ENCODE data around the gene MRPS5.

The MRPS5 gene

DNA sequence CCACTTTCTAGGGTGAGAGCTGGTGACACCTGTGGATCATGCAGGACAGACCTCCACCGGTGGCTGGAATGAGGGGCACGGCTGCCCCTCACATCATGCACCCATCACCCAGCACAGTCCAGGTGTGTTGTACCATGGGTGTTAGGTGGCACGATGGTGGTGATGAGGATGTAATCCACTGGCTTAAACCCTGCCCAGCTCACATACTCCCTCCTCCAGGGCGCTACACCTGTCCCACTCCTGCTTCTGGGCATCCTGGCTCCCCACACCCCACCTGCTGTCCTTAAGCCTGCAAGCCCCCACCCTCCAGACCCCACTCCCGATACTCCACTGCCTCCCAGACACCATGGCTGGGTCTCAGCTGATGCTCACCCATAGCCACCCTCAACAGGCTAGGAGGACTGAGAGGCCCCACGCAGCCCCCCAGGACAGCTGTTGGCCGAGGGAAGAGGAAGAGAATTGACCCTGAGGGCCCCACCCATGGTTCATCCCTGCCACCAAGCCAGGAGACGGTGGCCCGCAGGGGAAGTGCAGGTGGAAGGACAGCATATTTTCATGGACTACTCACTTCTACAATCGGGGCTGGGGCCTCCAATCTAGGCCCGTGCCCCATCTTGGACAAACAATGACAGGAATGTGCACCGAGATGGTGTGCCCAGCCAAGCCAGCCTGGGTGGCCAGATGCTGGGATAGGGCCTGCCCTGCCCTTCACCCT is 61.8 kb downstream of the MRPS5 start:
- no peak for DNase-seq

- DNase-seq, result no peak
These were observed 62.5 kb downstream of the MRPS5 start for GRCh38 chr2:95058989-95059641.

- DNase-seq, result no peak
These were observed 63.1 kb downstream of the MRPS5 start for GRCh38 chr2:95058466-95058988.

GRCh38 chr2:95057535-95058370 is 63.9 kb downstream of the MRPS5 start:
- DNase-seq, result no peak

DNA sequence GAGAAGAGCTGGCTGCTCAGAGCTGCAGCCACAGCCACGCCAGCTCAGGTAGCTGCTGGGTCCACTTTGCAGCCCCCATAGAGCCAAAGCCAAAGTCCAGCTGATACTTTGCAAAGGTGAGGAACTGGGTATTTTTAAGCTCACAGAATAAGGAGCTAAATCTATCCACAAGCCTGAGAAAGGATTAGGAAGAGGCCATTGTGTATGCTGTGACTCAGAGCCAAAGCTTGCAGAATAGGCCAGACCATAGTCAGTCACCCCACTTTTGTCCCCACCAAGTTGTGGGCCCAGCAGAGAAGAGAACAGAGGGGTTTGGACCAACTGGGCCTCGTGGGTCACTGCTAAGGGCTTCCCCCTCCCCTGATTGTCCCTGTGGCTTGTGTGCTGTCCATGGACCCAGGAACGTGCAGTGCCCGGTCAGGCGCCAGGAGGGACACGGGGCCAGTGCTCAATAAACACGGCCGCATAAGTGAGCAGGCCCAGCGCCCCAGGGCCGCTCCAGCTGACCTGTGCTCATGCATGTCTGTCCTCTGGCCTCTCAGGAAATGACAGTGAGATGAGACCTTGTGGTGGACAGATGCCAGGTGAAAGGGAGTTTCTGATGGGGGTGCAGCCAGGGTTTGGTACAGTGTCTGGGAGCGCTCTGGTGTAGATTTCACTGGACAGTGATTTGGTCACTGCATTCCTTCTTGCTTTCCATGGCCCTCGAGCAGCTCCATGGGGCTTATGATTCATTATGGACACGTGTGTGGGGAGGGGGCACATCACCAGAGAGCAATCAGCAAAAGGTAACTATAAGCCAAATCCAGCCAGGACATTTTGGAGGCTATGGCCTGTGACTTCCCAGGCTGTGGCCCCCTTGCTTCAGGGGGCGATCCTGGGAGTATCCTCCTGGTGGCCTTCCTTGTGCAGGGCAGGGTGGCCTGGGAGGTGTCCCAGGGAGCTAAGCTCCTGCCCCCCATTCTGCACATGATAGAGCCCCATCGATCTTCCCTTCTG is 64.8 kb downstream of the MRPS5 start:
- DNase-seq, result no peak

DNA sequence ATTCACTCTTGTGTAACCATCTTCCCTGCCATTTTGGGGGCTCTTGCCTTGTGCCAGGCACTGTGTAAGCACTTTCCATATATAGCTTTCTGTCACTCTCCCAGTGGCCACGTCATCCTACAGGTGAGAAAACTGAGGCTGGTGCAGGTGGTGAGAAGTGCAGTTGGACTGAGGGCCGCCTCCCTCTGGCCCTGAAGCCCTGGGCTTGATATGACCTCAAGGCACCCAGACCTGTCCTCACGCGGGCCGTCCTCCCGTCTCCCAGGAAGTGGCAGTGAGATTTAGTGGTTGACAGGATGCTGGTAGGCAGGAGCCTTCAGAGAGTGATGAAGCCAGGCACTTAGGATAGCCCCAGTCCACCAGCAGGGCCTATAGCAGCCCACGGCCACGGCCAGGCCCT is 65.6 kb downstream of the MRPS5 start:
- DNase-seq, result no peak

DNA sequence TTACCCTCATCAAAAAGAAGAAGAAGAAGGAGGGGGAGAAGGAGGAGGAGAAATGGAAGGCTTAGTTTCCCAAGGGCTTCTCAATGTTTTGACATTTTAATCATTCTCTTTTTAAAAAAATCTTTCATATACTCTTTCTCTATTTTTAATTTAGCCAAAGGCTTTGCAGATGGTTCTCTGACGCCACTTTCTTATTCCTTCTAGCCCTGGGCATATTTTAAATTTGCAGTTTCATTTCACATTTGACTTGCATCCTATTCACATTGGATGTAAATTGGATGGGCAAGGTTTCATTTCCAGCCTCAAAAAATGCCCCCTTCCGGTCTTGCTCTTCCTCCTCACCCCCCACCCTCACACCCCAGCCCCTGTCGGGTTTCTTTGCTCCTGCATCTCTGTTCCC is 66.3 kb downstream of the MRPS5 start:
- DNase-seq, result no peak

DNA sequence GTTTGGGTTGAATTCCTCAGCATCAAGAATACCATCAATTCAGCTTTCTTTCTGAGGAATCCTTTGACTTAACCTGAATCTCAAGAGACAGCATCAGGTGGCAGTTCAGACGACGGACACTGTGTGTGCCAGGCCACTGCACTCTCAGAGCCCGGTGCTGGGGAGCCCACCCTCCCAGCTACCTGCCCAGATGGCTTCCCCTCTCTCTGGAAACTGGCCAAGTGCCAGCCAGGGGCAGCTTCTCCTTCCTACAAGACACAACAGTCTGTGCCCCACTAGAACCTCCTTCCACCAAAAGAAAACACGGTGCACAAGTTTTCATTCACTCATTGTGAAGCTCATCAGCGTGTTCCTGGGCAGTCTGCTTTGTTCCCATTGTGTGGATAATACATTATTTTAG is 67.6 kb downstream of the MRPS5 start:
- DNase-seq, result no peak

DNA sequence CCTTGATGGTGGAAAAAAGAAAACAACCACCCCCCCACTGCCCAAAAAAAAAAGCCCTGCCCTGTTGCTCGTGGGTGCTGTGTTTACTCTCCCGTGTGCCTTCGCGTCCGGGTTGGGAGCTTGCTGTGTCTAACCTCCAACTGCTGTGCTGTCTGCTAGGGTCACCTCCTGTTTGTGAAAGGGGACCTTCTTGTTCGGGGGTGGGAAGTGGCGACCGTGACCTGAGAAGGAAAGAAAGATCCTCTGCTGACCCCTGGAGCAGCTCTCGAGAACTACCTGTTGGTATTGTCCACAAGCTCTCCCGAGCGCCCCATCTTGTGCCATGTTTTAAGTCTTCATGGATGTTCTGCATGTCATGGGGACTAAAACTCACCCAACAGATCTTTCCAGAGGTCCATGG is 68.1 kb downstream of the MRPS5 start:
- DNase-seq, result no peak

GRCh38 chr2:95052804-95053479 is 68.7 kb downstream of the MRPS5 start:
- DNase-seq, result no peak

- DNase-seq, result no peak
These were observed 69.3 kb downstream of the MRPS5 start for GRCh38 chr2:95052307-95052706.

- no peak for DNase-seq
These were observed 70.0 kb downstream of the MRPS5 start for GRCh38 chr2:95051626-95052025.

DNA sequence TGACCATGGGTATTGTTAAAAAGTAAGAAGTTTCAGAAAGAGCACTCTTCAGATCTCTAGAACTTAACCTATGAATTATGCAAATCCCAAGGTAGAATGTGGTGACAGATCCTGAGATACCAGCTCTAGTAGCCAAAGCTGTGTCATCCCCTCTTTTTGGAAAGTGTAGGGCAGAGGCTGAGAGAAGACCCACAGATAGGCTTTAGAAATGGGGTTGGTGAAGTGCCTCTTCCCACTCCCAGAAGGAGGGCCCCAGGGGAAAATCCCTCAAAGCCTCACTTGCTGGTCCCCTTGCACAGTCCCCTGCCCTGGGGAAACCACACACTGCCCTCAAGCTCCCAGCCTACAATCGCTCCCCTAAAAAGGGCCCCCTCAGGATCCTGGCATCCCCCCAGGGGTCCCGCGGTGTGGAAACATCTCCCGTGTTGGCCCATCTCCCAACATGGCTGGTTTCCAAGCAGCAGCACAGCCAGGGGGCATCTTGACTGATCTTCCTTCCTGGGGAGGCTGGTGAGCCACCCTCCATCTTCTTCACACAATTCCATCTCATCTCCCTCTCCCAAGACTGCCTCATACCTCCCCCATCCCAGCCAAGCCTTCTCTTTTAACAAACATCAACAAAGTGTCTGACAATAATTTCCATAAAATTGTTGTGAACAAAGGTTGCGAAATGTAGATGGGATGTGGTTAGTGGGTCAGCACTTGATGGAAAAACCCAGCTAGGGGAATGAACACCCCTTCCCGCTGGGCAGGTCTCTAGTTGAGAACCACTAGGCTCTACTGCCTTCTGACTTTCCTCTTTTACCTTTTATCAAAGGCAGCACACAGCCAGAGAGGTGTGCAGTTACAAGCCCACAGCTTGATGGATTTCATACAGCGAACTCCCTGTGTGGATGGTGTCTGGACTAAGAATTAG is 71.0 kb downstream of the MRPS5 start:
- no peak for DNase-seq

DNA sequence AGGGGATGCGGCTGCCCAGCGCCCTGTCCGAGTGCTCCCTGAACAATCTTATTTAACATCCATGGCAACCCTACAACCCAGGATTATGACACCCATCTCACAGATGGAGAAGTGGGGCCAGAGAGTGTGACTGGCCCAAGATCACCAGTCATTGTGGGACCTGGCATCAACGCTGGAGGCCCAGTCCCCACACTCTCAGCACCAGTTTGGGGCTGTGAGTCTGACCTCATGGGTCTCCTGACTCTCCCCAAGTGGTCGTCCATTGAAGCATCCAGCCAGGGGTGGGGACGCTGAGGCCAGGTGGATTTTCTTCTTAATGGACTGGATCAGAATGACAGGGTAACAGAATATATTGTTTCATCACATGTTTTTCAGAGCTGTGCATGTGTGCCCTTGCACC is 71.6 kb downstream of the MRPS5 start:
- no peak for DNase-seq

DNA sequence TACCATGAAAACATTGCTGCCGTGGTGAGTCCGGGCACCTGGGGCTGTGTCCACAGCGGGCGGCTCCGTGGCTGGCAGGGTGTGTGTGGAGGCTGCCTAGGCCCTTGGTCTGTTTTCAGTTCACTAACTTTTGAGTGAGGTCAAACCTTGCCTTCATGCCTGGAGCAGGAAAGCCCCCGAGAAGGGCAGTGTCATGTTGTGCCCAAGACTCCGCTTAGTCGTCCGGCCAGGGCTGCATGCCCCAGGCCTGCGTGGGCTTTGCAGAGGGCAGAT is 72.0 kb downstream of the MRPS5 start:
- no peak for DNase-seq

DNA sequence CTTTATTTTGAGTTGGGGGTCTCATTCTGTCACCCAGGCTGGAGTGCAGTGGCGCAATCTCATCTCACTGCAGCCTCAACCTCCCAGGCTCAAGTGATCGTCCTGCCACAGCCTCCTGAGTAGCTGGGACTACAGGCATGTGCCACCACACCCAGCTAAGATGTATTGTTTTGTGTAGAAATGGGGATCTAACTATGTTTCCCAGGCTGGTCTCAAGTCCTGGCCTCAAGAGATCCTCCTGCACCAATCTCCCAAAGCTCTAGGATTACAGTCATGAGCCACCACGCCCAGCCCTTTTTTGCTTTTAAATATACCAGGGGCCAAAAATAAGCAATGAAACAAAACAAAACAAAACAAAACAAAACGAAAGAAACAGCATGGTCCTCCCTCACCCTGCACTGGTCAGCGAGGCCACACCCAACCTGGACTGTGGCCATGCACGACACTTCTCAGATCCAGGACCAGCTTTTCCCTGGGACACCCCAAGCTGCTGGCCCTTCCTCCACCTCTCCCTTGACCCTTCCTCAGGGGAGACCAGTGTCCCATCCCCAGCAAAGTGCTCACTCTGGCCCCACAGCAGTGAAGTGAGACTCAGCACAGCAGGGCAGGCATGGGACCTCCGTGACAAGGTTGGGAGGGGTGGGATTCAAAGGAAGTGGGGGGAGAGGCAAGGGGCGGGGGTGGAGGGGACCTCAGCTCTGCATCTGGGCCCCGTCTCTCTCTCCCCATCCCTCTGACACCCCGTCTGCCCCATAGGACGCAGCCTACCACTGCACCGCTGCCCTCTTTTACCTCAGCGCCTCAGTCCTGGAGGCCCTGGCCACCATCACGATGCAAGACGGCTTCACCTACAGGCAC is 72.6 kb downstream of the MRPS5 start:
- DNase-seq, result no peak

DNA sequence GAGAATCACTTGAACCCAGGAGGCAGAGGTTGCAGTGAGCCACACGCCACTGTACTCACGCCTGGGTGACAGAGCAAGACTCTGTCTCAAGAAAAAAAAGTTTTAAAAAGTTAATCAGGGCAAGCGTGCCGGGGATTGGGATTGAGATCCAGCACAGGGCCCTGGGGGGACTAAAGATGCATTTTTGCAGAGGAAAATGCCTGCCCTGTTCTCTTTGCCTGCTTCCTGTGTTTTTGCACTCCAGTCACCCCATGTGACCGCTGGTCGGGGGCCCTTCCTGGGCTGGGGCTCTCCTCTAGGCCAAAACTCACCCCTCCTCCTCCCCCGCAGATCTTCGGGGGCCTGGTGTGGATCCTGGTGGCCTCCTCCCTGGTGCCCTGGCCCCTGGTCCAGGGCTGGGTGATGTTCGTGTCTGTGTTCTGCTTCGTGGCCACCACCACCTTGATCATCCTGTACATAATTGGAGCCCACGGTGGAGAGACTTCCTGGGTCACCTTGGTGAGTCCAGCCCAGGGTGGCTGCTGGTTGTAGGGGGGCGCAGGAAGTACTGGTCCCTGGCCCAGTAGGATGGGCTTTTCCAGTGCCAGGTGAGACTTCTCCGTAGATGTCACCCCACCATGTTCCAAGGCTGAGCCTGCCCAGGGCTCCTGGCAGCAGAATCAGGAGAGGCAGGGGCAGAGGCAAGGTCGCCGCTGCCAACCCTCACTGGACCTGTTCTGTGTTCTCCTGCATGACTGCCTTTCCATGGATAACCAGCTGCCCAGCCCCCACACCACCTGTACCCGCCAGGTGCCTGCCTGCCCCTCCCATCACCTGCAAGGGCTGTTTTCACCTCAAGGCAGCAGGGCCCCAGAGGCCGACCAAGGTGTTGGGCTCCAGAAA is 73.7 kb downstream of the MRPS5 start:
- DNase-seq, result no peak

- DNase-seq, result no peak
These were observed 75.1 kb downstream of the MRPS5 start for GRCh38 chr2:95046371-95047112.
